NCI-H69 (cell line): ENCODE results near the gene MIS12.

Experiments
- DNase-seq: peaks from one replicate; lab custom pipeline; 2025; lab: John Stamatoyannopoulos, UW

MIS12 gene

DNA sequence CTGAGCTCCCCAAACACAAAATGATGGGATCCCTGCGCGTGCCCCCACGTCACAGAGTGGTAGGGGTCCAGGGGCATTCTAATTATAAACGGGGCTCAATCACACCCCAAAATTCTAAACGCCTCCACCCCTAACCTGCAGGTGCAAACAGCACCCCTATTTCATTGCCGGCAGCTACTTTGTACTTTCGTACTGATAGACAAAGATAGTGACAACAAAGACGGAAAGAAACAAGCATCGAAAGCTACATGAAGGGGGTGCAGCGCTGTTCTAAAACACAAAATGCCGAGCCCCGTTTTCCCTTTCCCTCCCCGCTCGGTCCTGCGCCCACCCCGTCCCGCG is 13.9 kb downstream of the MIS12 start:
- DNase-seq, result no peak

DNA sequence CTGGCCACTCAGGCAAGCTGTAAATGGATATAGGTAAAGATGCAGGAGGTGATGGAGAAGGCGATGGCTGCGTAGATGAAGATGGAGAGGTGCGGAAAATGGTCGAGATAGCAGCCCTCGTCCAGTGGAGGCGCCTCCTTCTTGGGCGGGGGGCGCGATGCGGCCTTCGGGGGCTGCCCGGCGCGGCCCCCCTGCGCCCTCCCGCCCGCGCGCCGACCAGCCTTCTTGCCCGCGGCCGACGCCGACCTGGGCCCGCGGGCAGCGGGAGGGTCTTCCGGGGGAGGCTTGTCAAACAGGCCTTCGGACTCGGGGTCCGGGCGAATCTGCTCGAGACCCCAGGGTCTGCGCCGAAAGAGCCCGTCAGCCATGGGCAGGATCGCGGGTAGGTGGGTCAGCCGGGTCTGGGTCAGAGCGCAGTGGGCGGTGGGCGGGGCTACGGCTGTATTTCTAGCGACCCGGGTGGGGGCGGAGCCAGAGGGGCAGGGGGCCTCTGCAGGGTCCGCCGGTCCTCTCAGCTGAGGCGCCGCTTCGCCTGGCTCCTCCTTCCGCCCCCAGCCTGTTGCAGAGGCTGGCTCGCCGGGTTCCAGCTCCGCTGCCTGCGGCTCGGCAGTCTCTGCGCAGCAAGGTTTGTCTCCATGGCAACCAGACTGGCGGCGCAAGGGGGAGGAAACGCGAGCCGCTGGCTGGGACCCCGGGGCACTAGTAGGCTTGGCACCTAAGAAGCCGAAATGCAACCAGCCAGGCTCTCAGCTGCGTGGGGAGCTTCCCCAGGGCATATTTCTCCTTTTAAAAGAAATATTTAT is 14.4 kb downstream of the MIS12 start:
- peak; percentile 95 for DNase-seq

DNA sequence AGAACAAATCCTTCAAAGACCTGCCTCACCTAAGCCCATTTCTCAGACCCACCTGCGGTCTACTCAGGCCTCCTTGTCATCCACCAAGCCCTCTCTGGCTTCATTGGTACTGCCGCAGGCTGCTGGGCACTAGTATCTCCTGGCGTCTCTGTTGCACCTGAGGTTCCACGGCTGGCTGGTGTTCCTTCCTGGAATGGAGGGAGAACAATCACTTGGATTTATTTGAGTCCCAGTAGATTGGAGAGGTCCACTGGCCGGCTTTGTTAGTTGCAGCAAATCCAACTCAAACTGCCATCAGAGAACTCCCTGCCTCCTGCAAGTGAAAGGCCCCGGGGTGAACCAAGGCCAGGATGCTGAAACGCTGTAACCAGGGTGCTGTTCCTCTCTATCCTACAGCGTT is 15.3 kb downstream of the MIS12 start:
- DNase-seq, result no peak

DNA sequence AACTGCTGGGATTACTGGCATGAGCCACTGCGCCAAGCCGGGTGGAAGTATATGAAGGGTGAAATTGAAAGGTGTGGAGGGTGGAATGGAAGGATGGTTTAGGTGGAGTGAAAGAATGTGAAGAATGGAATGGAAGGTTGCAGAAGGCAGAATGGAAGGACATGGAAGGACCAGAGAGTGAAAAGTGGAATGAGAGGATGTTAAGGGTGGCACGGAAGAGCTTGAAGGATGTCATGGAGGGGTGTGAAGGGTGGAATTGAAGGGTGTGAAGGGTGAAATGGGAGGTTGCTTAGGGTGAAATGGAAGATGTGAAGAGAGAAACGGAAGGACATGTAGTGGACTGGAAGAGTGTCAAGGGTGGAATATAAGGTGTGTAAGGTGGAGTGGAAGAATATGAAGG is 16.2 kb downstream of the MIS12 start:
- no peak for DNase-seq

DNA sequence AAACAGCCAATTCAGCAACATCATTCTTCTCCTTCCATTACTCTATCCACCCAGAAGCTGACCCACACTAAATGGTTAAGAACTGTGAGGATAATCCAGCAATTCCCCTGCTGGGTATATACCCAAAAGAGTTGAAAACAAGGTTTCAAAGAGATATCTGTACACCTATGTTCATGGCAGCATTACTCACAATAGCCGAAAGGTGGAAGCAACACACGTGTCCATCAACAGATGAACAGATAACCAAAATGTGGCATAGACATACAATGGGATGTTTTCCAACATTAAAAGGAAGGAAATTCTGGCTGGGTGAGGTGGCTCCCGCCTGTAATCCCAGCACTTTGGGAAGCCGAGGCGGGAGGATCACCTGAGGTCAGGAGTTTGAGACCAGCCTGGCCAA is 19.9 kb downstream of the MIS12 start:
- no peak for DNase-seq

DNA sequence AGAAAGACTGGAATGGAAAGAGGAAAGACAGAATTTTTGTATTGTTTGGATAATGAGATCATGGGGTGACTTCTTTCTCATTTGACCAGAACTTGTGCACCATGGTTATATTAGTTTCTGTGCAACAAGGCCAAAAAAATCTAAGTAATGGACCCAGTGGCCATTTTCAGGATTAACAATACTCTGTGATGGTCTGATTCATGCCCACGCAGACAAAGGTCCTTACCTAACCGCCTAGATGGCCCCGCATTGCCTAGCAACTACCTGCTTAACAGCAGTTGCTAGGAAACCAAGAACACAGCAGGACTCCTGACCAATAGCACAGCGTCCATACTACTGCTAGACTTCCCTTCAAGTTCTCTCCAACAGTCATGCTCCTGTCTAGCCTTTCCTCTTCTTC is 22.4 kb downstream of the MIS12 start:
- peak; percentile 68 for DNase-seq

DNA sequence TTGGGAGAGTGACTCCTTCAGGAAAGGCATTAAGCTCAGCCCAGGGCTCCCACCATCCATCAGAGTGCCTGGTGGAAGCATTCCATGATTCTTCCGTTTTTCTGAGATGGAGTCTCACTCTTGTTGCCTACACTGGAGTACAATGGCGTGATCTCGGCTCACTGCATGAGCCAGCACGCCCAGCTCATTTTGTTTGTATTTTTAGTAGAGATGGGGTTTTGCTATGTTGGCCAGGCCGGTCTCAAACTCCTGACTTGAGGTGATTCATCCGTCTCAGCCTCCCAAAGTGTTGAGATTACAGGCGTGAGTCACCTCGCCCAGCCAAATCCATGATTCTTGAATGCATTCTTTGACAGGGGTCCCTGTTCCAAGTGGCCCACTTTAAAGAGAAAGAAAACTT is 23.1 kb downstream of the MIS12 start:
- DNase-seq, result no peak

DNA sequence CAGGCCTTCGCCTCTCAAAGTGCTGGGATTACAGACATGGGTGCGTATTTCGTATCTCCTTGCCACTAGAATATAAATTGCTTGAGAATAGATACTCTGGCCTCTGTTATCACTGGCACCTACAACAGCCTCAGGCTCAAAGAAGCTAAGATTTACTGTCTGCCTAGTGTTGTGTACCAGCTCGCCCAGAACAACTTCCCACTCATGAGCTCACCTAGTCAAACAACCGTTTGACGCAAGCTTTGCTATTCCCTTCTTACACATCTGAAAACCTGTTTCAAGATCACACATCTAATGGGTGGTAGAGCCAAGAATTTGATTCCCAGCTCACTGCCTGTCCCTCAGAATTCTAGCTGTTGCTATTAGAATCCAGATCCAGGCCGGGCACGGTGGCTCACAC is 24.4 kb downstream of the MIS12 start:
- DNase-seq, result no peak

DNA sequence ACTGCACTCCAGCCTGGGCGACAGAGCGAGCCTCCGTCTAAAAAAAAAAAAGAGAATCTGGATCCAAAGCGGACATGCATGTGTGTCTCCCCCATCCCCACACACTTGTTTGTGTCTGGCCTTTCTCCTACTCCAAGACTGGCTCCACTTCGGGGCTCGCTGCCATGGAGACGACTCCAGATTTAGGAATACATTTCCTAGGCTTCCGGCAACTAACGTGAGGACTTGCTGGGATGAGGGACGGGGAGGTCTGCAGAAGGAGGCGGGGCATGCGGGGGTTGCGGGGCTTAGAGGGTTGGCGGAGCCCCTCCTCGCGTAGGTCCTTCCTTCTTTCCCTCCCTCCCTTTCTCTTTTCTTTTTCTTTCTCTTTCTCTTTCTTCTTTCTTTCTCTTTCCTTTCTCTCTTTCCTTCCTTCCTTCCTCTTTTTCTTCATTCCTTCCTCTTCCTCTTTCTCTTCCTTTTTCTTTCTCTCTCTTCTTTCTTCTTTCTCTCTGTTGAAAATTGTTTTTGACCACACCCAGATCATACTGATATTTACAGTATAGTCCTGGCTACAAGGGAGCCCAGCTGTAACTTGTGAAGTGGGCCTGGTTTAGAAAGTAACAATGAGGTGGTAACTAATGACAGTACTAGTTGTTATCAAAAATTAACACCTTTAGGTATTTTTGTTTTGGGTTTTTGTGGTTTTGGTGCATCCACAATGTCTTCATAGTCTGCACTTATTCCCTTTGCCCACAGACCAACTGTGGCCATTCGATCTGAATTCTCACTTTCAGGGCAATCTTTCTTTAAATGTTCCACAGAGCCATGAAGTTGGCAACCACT is 25.2 kb downstream of the MIS12 start:
- no peak for DNase-seq

DNA sequence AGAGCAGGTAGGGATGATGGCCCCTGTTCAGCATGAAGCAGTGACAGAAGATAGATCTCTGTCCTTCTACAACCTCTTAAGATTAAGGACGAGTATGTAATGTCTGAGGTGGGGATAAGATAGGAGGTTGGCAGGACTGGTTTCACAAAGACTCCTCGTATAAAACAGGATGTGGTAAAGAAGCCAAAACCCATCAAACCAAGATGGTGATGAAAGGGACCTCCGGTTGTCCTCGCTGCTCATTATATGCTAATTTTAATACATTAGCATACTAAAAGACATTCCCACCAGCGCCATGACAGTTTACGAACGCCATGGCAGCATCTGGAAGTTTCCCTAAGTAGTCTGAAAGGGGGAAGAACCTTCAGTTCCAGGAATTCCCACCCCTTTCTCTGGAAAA is 27.3 kb downstream of the MIS12 start:
- DNase-seq, result no peak

DNA sequence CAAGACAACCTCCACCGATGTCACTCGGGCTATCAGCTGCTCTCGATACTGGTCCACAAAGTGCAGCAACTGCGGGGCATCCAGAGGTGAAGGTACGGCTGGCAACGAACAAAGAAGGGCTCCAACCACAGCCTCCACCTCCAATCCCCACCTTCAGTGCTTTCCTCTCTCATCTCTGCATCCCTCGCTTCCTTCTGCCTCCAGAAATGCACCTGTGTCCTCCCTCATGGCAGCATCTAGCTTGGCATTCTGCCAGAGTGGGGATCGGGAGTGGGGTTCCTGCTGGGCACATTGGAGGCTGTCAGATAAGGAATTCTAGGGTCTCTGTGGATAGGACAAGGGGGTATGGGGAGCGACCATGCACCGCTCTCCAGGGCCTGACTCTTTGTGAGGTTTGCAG is 28.6 kb downstream of the MIS12 start:
- no peak for DNase-seq

DNA sequence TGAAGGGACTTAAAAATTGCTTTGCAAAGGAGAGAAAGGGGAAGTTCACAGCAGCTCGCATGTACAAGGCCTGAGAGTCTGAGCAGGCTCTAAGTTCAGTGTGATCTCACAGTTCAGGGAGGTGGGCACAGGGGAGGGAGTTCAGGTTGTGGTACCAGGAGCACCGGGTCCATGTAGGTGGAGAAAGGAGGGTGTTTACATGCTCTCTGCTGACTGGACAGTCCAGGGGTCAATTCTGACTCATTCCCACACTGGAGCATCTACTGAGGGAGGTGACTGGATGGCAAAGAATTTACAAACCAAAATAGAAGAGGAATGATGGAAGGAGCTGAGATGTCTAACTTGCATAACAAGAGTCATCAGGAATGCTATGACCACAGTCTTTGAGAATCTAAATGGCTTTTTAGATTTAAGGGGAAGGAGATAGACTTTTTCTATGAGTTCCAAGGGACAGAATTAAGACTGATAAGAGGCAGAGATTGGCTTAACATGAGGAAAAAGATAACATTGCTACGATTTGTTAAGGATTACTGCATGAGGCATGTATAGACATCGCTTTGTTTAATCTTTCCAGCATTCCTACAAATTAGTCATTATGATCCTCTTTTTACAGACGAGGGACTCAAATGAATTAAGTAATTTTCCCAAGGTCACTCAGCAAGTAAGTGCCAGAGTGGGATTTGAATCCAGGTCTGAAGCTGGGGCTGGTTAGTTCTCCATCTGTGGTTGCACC is 29.9 kb downstream of the MIS12 start:
- no peak for DNase-seq

DNA sequence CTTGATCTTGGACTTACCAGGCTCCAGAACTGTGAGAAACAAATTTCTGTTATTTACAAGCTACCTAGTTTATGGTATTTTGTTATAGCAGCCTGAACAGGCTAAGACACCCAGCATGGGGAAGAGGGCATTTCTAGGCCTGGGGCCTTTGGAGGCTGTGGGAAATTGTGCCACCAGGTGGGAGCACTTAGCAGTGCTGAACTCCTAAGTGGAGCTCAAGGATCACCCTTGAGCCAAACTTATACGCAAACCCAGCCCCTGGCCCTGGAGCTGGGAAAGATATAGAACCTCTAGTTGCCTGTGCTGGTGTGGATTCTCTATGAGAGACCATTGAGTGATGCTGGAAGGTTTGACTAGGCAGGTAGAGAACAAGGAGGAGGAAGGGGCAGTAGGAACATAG is 36.1 kb downstream of the MIS12 start:
- DNase-seq, result no peak

DNA sequence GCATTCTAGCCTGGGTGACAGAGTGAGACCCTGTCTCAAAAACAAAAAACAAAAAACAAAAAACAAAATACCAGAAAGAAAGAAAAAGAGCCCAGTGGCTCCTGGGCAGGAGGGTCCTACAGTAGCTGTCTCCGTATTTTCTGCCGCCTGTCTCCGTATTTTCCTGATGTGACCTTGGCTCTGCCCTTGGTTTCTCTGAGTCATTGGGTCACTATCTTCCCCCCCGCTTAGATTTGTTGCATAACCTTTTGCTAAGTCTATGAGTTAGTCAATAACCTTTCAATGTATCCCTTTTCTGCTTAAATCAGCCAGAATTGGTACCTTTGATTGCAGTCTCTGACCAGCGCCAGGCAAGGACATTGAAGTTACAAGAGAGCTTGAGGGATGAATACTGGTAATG is 36.9 kb downstream of the MIS12 start:
- no peak for DNase-seq

DNA sequence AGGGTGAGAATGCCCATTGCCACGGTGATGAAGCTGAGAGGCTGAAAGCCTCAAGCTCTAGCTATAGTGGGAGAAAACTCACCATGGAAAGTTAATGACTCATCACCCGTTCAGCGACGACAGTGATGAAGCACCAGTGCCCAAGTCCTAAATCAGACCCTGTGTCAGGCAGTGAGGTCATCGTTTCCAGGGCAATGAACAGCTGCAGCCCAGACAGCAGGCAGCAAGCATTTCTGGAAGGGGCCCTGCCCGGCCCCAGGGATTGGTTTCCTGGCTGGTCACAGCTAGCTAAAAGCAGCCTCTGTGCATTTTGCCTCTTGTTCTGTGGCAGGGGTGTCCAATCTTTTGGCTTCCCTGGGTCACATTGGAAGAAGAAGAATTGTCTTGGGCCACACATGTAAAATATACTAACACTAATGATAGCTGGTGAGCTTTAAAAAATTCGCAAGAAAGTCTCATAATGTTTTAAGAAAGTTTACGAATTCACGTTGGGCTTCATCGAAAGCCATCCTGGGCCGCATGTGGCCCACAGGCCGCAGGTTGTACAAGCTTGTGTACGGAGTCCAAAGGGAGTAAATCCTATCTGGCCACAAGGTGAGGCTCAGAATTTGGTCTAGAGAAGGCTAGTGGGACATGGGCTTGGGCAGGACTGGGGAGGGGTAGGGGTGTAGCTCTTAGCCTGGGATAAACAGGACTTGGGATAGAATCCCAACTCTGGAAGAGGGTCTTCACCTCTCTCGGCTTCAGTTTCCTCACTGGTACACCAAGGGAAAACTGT is 40.6 kb downstream of the MIS12 start:
- peak; percentile 73 for DNase-seq

DNA sequence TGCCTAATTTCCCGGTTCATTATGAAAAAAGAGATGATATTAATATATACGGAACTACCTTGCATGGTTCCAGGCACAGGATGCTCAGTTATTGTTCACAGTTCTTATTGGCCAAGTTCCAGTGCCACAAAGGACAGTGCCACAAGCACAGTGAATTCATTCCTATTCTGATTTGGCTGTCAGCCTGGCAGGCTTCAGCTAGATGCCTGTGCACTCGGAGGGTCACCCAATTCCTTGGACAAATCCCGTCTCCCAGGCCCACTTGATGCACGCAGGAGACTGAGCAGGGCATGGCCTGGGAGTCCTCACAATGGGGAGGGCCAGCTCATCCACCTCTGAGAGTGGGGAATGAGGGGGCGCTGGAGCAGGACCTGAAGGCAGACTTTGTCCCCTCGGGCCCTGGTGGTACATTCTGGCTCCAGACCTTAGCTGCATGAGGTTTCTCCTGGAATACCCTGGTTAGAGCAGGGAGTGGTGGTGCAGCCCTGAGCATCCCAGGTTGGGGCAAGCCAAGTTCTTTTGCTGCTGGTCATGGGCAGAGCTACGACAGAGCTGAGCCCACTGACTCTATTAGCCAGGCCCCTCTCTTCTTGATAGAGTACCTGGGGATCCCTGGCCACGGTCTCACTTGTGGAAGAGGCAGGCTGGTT is 41.4 kb downstream of the MIS12 start:
- DNase-seq, result no peak

DNA sequence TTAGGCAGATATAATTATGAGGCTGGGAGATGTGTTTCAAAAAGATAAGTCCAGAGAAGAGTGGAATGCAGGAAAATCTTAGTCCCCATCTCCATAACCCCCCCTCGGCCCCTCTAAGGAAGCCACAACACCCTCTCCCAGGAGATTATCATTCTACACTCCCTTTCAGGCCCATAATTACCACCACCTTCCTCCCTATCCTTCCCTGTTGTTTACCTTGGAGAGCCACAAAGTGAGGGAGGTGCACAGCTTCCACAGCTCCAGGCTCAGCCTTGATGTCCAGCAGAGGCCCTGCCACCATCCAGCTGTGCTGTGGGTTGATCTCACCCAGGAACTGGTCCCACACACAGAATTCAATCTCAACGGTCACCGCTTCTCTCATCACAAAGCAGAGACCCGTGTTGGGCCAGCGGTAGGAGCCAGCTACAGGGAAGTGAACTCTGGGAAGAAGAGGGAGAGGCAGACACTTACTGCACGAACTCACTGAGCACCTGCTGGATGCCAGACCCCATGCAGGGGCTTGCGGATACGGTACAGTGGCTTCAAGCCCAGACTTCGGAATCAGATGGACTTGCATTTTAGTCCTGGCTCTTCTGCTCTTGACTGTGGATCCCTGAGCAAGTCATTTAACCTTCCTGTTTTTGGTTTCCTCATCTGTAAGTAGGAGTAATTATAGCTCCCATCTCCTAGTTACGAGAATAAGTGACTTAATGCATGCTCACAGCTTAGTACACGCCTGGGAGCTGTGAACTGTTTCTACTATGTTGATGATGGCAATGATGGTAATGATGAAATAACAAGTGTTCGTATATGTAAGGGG is 44.1 kb downstream of the MIS12 start:
- DNase-seq, result peak; percentile 13

DNA sequence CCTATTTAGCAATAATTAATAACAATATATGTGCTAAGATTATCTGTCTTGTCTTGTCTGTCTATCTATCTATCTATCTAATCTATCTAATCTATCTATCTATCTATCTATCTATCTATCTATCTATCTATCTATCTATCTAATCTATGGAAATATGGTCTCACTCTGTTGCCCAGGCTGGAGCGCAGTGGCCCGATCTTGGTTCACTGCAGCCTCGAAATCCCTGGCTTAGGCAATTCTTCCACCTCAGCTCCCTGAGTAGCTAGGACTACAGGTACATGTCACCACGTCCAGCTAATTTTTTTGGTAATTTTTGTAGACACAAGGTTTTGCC is 44.7 kb downstream of the MIS12 start:
- DNase-seq, result no peak

DNA sequence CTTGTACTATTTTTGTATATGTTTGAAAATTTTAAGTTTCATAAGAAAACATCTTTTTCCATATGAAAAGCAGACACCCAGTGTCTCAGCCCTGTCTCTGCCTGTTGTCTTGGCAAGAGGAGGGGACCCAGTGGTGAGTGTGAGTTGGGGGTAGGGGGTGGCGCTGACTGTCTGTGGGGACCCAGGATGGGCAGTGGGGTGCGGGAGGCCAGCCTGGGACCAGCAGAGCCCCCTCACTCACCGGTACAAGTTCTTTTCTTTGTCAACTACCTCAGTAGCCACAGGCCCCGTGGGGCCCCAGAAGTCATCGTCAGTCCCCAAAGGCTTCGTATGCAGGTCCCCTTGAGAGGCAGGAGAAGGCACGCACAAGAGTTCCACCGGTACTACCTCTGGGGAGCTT is 46.2 kb downstream of the MIS12 start:
- no peak for DNase-seq

DNA sequence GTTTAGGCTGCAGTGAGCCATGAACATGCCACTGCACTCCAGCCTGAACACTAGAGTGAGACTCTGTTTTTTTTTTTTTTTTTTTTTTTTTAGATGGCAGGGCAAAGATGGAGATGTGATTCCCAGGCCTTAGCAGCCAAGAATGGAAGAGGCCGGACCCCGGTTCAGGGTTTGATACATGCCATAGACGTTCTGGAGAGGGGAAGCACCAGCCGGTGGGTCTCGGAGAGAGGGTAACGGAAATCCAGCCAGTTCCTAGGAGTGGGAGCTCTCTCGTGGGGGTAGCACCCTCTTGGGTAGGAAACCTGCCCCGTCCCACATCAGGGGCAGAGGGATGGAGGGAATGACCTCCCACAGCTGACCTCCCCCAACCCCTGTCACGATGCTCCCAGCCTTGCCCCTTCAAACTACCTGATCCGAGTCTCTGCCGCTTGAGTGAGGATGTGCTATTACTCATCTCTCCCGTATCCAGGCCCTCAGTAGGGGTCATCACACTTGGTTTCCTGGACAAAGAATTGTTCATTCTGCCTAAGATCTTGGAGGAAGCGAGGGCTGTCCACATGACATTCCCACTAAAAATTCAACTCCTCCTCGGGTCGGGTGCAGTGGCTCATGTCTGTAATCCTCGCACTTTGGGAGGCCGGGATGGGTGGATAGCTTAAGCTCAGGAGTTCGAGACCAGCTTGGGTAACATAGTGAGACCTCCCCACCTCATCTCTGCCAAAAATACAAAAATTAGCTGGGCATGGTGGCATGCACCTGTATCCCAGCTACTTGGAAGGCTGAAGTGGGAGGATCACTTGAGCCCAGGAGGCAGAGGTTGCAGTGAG is 47.3 kb downstream of the MIS12 start:
- no peak for DNase-seq
